ENCODE measurements around the gene UCK2. TPM values are rescaled to one million over a fixed set of nuclear protein-coding genes. Genes with fewer than 3 reads are reported as not detected.

UCK2 gene
- total and polyA plus RNA-seq, 10 of the 15 experiments (the other 5 are each of a cell fraction or from before 2014, with no cell fraction given): 55.3 to 106 (median 84.9) TPM

DNA sequence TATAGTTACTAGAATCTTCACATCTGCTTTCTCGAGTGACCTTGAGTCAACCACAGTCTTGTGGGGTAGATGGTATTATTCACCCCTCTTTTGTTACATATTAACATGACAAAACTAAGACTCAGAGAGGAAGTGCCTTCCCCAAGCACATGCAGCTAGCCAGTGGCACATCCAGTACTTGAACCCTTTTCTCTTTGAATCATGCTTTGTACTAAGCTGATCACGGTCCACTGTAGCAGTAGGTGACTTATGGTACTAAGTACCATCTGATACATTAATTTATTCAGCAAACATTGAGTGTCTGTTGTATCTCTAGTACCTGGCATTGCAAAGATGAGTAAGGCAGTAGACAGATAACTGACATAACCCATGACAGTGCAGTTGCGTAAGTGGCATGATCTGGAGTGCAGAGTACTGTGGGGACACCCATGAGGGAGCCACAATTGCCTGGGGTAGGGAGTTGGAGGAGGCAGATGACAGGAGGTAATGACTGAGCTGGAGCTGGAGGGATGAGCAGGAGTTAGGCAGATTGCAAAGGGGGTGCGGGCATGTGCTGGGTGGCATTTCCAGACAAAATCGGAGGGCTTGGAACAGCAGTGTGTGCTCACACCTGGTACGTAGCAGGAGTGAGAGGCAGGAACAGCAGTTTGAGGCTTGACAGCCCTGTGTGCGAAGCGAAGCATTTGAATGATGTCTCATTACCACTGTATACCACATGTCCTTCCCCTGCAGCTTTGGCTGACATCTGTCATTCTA, 29.8 kb downstream of the UCK2 start (continued):
- TF ChIP-seq IKZF2 (IDR thresholded peaks at IDR 0.05) (peak in 1 of 2 experiments; percentile 28; a peak in 1 of 4 replicates), MAX (IDR thresholded peaks at IDR 0.05; ENCODE audit: low read depth, low read length) (no peak; the same call in 1 of the 2 replicates), MLLT1 (IDR thresholded peaks at IDR 0.05) (peak; percentile 28; the same call in 1 of the 2 replicates), BHLHE40 (IDR thresholded peaks at IDR 0.05; ENCODE audit: borderline replicate concordance in 1 of 2, low read depth in 2 of 2, low read length in 1 of 2) (peak; percentile 79 to 83; a peak in 3 of 4 replicates), PAX8 (IDR thresholded peaks at IDR 0.05) (no peak), BCL3 (IDR thresholded peaks at IDR 0.05; ENCODE audit: borderline replicate concordance, insufficient read depth, low read depth, low read length, poor library complexity, severe bottlenecking) (no peak), POLR2AphosphoS5 (IDR thresholded peaks at IDR 0.05; ENCODE audit: low read length) (no peak), ZNF687 (IDR thresholded peaks at IDR 0.05) (peak; percentile 66; the same call in 1 of the 2 replicates), RUNX3 (IDR thresholded peaks at IDR 0.05; ENCODE audit: low read length) (peak; percentile 39), BRCA1 (IDR thresholded peaks at IDR 0.05; ENCODE audit: low read depth, low read length) (no peak), NR2C2 (IDR thresholded peaks at IDR 0.05; ENCODE audit: borderline replicate concordance, control insufficient read depth, insufficient read length, low read depth) (no peak), FOXM1 (IDR thresholded peaks at IDR 0.05; ENCODE audit: low read depth, low read length) (no peak), NR2C1 (IDR thresholded peaks at IDR 0.05) (no peak), POLR2A (IDR thresholded peaks at IDR 0.05; ENCODE audit: low read depth, low read length) (no peak), ESRRA (IDR thresholded peaks at IDR 0.05; ENCODE audit: low read length) (peak; percentile 76; the same call in 1 of the 2 replicates), FOS (IDR thresholded peaks at IDR 0.05; ENCODE audit: borderline replicate concordance, extremely low read depth, insufficient read length) (no peak), MTA2 (IDR thresholded peaks at IDR 0.05; ENCODE audit: low read depth) (0 out of 2 replicates have a peak, but pooled peaks have one; percentile 22), STAT1 (conservative IDR thresholded peaks at IDR 0.05) (no peak), TCF7 (IDR thresholded peaks at IDR 0.05; ENCODE audit: borderline replicate concordance) (no peak), NFIC (IDR thresholded peaks at IDR 0.05; ENCODE audit: low read depth, low read length) (no peak), HDGF (IDR thresholded peaks at IDR 0.05) (peak; percentile 60; the same call in 1 of the 2 replicates), TCF12 (IDR thresholded peaks at IDR 0.05; ENCODE audit: low read depth, low read length) (no peak)
- TF ChIP-seq, protein P1, sequence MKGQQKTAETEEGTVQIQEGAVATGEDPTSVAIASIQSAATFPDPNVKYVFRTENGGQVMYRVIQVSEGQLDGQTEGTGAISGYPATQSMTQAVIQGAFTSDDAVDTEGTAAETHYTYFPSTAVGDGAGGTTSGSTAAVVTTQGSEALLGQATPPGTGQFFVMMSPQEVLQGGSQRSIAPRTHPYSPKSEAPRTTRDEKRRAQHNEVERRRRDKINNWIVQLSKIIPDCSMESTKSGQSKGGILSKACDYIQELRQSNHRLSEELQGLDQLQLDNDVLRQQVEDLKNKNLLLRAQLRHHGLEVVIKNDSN (IDR thresholded peaks at IDR 0.05; ENCODE audit: borderline replicate concordance, extremely low read length, insufficient read depth, low read depth, low read length): no peak
